ENCODE data around the gene TBC1D1. TPM values are rescaled to one million over a fixed set of nuclear protein-coding genes. Genes with fewer than 3 reads are reported as not detected.

TBC1D1 gene
- polyA plus RNA-seq, 1 donor (not counting 4 experiments of a cell fraction or from before 2014, with no cell fraction given), result 32.5 TPM

GRCh38 chr4:37917388-37917787 is 26.5 kb downstream of the TBC1D1 start:
- no peaks in the 10 kb centered on the region for H4K20me1 ChIP-seq (ENCODE audit: control insufficient read depth, extremely low read depth, insufficient read depth, low read length)
- dilution Hi-C loops (cut with MboI; ENCODE audit: extremely low pct_ligation_motif_present, low sequenced_read_pairs), result no loop called here
- no peak overlapping the region for H3K4me2 ChIP-seq (ENCODE audit: control insufficient read depth, extremely low read depth, insufficient read depth, low read depth, low read length)
- no peaks in the 10 kb centered on the region for H3K79me2 ChIP-seq (ENCODE audit: control insufficient read depth, insufficient read depth, low read length)
- peaks cover 4% of the 10 kb centered on the region for H3K27me3 ChIP-seq (ENCODE audit: control insufficient read depth, extremely low read depth, insufficient read depth, low read length)
- H3K4me1 ChIP-seq (ENCODE audit: control insufficient read depth, extremely low read depth, insufficient read depth, low read length), result no peaks in the 10 kb centered on the region
- no peaks in the 10 kb centered on the region for H3K36me3 ChIP-seq (ENCODE audit: control insufficient read depth in 2 of 2, extremely low read depth in 1 of 2, insufficient read depth in 2 of 2, low read length in 2 of 2)
- H3K4me3 ChIP-seq (ENCODE audit: control insufficient read depth in 2 of 3, extremely low read depth in 1 of 3, insufficient read depth in 2 of 3, low read depth in 1 of 3, low read length in 3 of 3), result no peak overlapping the region
- no peak overlapping the region for H3K9ac ChIP-seq (ENCODE audit: control insufficient read depth, extremely low read depth, insufficient read depth, low read length)
- H2AFZ ChIP-seq (ENCODE audit: control insufficient read depth, low read length), result no peak overlapping the region
- H3K9me3 ChIP-seq (ENCODE audit: control insufficient read depth, low read depth, low read length), result no peaks in the 10 kb centered on the region
- no peak for TF ChIP-seq CTCF (optimal IDR thresholded peaks at IDR 0.05 in 1 of 3, IDR thresholded peaks at IDR 0.05 in 1 of 3, conservative IDR thresholded peaks at IDR 0.05 in 1 of 3; ENCODE audit: extremely low read depth in 1 of 3, insufficient read depth in 2 of 3, low read length in 3 of 3)
- no peak for DNase-seq (ENCODE audit: low read depth, low spot score)
- no peaks in the 10 kb centered on the region for H3K9me1 ChIP-seq (ENCODE audit: control insufficient read depth, extremely low read depth, insufficient read depth, low read length)
- no peak for FAIRE-seq
- H3K27ac ChIP-seq (ENCODE audit: control insufficient read depth, insufficient read depth, low read length), result no peak overlapping the region

- Histone ChIP-seq H3K36me3 (ENCODE audit: control insufficient read depth in 2 of 2, extremely low read depth in 1 of 2, insufficient read depth in 2 of 2, low read length in 2 of 2) (no peaks in the 10 kb centered on the region), H3K4me3 (ENCODE audit: control insufficient read depth in 2 of 3, extremely low read depth in 1 of 3, insufficient read depth in 2 of 3, low read depth in 1 of 3, low read length in 3 of 3) (no peak overlapping the region), H4K20me1 (ENCODE audit: control insufficient read depth, extremely low read depth, insufficient read depth, low read length) (no peaks in the 10 kb centered on the region), H2AFZ (ENCODE audit: control insufficient read depth, low read length) (no peak overlapping the region), H3K27ac (ENCODE audit: control insufficient read depth, insufficient read depth, low read length) (no peak overlapping the region), H3K27me3 (ENCODE audit: control insufficient read depth, extremely low read depth, insufficient read depth, low read length) (peaks cover 4% of the 10 kb centered on the region), H3K4me2 (ENCODE audit: control insufficient read depth, extremely low read depth, insufficient read depth, low read depth, low read length) (no peak overlapping the region), H3K79me2 (ENCODE audit: control insufficient read depth, insufficient read depth, low read length) (no peaks in the 10 kb centered on the region), H3K9me1 (ENCODE audit: control insufficient read depth, extremely low read depth, insufficient read depth, low read length) (no peaks in the 10 kb centered on the region), H3K9me3 (ENCODE audit: control insufficient read depth, low read depth, low read length) (no peaks in the 10 kb centered on the region), H3K9ac (ENCODE audit: control insufficient read depth, extremely low read depth, insufficient read depth, low read length) (no peak overlapping the region), H3K4me1 (ENCODE audit: control insufficient read depth, extremely low read depth, insufficient read depth, low read length) (no peaks in the 10 kb centered on the region)
- FAIRE-seq, result no peak
- TF ChIP-seq CTCF (optimal IDR thresholded peaks at IDR 0.05 in 1 of 3, IDR thresholded peaks at IDR 0.05 in 1 of 3, conservative IDR thresholded peaks at IDR 0.05 in 1 of 3; ENCODE audit: extremely low read depth in 1 of 3, insufficient read depth in 2 of 3, low read length in 3 of 3), result no peak
- TF ChIP-seq EZH2 (IDR thresholded peaks at IDR 0.05; ENCODE audit: low read length), result no peak
- no peak for DNase-seq (ENCODE audit: low read depth, low spot score)
- dilution Hi-C loops (cut with MboI; ENCODE audit: extremely low pct_ligation_motif_present, low sequenced_read_pairs), result no loop called here
Measured at GRCh38 chr4:37918653-37919052, 27.8 kb downstream of the TBC1D1 start.

Data from keratinocyte (primary cell).